SK-N-SH (cell line): ENCODE data around the gene MRAP. TPM values are rescaled to one million over a fixed set of nuclear protein-coding genes. Genes with fewer than 3 reads are reported as not detected.

Experiments
- CTCF ChIA-PET: fragments of 300-600, 350-600 bp; formaldehyde crosslinking; extraction: SDS; loops from one replicate; lab custom pipeline; 2021; lab: Yijun Ruan, JAX
- POLR2A ChIA-PET: fragments of 350-600 bp; sonication (Branson Sonifier 250); formaldehyde crosslinking; extraction: SDS; loops from one replicate; lab custom pipeline; 2020; ENCODE audit warnings: antibody characterized with exemption, inconsistent platforms; lab: Yijun Ruan, JAX
- DNase-seq: peaks from one replicate; pipeline ENCODE4 v3.0.0; 2012
- H2AFZ ChIP-seq: fragments of 200-600 bp; sonication (generic); 2 replicates; pipeline ENCODE4 v1.8.1; 2016; ENCODE audit warnings: antibody characterized with exemption, mild to moderate bottlenecking, low read depth
- H3F3A ChIP-seq: fragments of 200-600 bp; sonication (generic); replicated peaks from 2 replicates; pipeline ENCODE3; 2016; ENCODE audit warnings: antibody characterized with exemption, mild to moderate bottlenecking; ENCODE audit not compliant: insufficient read depth
- H3K27ac ChIP-seq, 2 experiments: fragments of 200-500 bp in 1 of 2; fragments of 200-600 bp in 1 of 2; sonication (Bioruptor generic) in 1 of 2; sonication (generic), shearing (Covaris generic) in 1 of 2; 2 replicates each; pipeline versions ENCODE4 v1.5.1 to v1.6.1; 2014 to 2016; ENCODE audit warnings: low read depth in 2 of 2, inconsistent platforms in 1 of 2, low read length in 1 of 2, mild to moderate bottlenecking in 1 of 2, mixed read lengths in 1 of 2
- H3K27me3 ChIP-seq: fragments of 200-600 bp; sonication (generic), shearing (Covaris generic); 2 replicates; pipeline ENCODE4 v1.6.1; 2016; ENCODE audit warnings: mixed run types; ENCODE audit not compliant: insufficient read depth
- H3K36me3 ChIP-seq, 2 experiments: fragments of 200-500 bp in 1 of 2; fragments of 200-600 bp in 1 of 2; sonication (Bioruptor generic) in 1 of 2; sonication (generic) in 1 of 2; replicated peaks in 1 of 2; 2 replicates each; pipeline versions ENCODE3 to v1.5.1; 2014 to 2016; ENCODE audit warnings: low read length in 1 of 2, mild to moderate bottlenecking in 1 of 2; ENCODE audit not compliant: insufficient read depth in 2 of 2, control insufficient read depth in 1 of 2
- H3K4me1 ChIP-seq, 2 experiments: fragments of 200-500 bp in 1 of 2; fragments of 200-600 bp in 1 of 2; sonication (Bioruptor generic) in 1 of 2; sonication (generic), shearing (Covaris generic) in 1 of 2; 2 replicates each; pipeline versions ENCODE4 v1.5.1 to v1.6.1; 2014 to 2016; ENCODE audit warnings: low read depth in 1 of 2, low read length in 1 of 2, mixed run types in 1 of 2; ENCODE audit not compliant: insufficient read depth in 2 of 2, control insufficient read depth in 1 of 2
- H3K4me2 ChIP-seq: fragments of 200-600 bp; sonication (generic), shearing (Covaris generic); 2 replicates; pipeline ENCODE4 v1.6.1; 2017; ENCODE audit warnings: mixed run types
- H3K4me3 ChIP-seq, 2 experiments: fragments of 200-500 bp in 1 of 2; fragments of 200-600 bp in 1 of 2; sonication (Bioruptor generic) in 1 of 2; sonication (generic), shearing (Covaris generic) in 1 of 2; 2 replicates each; pipeline versions ENCODE4 v1.5.1 to v1.8.1; 2014 to 2016; ENCODE audit warnings: low read depth in 2 of 2, inconsistent platforms in 1 of 2, low read length in 1 of 2, mild to moderate bottlenecking in 1 of 2, mixed read lengths in 1 of 2, moderate library complexity in 1 of 2
- H3K79me2 ChIP-seq: fragments of 200-600 bp; sonication (generic); 2 replicates; pipeline ENCODE4 v1.8.1; 2017; ENCODE audit warnings: mild to moderate bottlenecking; ENCODE audit not compliant: insufficient read depth
- H3K9ac ChIP-seq: fragments of 200-600 bp; sonication (generic); 2 replicates; pipeline ENCODE4 v1.6.1; 2017; ENCODE audit warnings: mixed run types
- H3K9me2 ChIP-seq: fragments of 200-600 bp; sonication (generic); 2 replicates; pipeline ENCODE4 v1.6.1; 2017; ENCODE audit warnings: mixed run types
- H3K9me3 ChIP-seq: fragments of 200-600 bp; sonication (generic); 2 replicates; pipeline ENCODE4 v1.6.1; 2017; ENCODE audit warnings: mixed run types, mild to moderate bottlenecking, moderate library complexity
- H4K20me1 ChIP-seq: fragments of 200-600 bp; sonication (generic); 2 replicates; pipeline ENCODE4 v1.6.1; 2017; ENCODE audit warnings: mild to moderate bottlenecking, mixed run types; ENCODE audit not compliant: insufficient read depth
- CHD2 ChIP-seq: fragments of 150-350 bp; IDR thresholded peaks from 2 replicates; pipeline ENCODE4 v1.6.1; 2018; ENCODE audit warnings: low read length; ENCODE audit not compliant: partially characterized antibody
- EP300 ChIP-seq, 2 experiments: IDR thresholded peaks; 2 replicates each; pipeline versions ENCODE4 v1.4.0 to v1.6.1; 2012; ENCODE audit warnings: borderline replicate concordance in 1 of 2, low read depth in 1 of 2, low read length in 1 of 2
- FOSL2 ChIP-seq: IDR thresholded peaks from 2 replicates; pipeline ENCODE4 v1.4.0; 2012; ENCODE audit warnings: low read depth, mild to moderate bottlenecking, moderate library complexity, borderline replicate concordance
- FOXJ3 ChIP-seq: sonication (generic); formaldehyde crosslinking; IDR thresholded peaks from 2 replicates; pipeline ENCODE4 v1.5.1; 2020; ENCODE audit warnings: mild to moderate bottlenecking, missing genetic modification reagents
- FOXM1 ChIP-seq: IDR thresholded peaks from 2 replicates; pipeline ENCODE4 v1.4.0; 2012; ENCODE audit warnings: low read depth, mild to moderate bottlenecking
- GATA2 ChIP-seq: sonication (generic); formaldehyde crosslinking; IDR thresholded peaks from 2 replicates; pipeline ENCODE4 v1.5.0; 2020; ENCODE audit warnings: mild to moderate bottlenecking, missing genetic modification reagents
- MAX ChIP-seq: IDR thresholded peaks from 2 replicates; pipeline ENCODE4 v1.4.0; 2012; ENCODE audit warnings: low read depth
- RCOR1 ChIP-seq: fragments of 150-350 bp; IDR thresholded peaks from 2 replicates; pipeline ENCODE4 v1.6.1; 2017; ENCODE audit warnings: antibody characterized with exemption, low read length
- REST ChIP-seq: IDR thresholded peaks from 2 replicates; pipeline ENCODE4 v1.6.1; 2012; ENCODE audit warnings: mild to moderate bottlenecking, low read depth, low read length, moderate library complexity
- SMC3 ChIP-seq: IDR thresholded peaks from 2 replicates; pipeline ENCODE4 v1.6.1; 2012; ENCODE audit warnings: low read depth, low read length, improper control_type of control experiment
- TEAD4 ChIP-seq: IDR thresholded peaks from 2 replicates; pipeline ENCODE4 v1.4.0; 2012; ENCODE audit warnings: mild to moderate bottlenecking, borderline replicate concordance; ENCODE audit not compliant: insufficient read depth
- USF2 ChIP-seq: fragments of 150-350 bp; IDR thresholded peaks from 2 replicates; pipeline ENCODE4 v1.6.1; 2017; ENCODE audit warnings: antibody characterized with exemption, low read length, low read depth, borderline replicate concordance
- WGBS: methylation state at CpG from one replicate; pipeline ENCODE4 v1.1.6; 2017; ENCODE audit warnings: low lambda C conversion rate; 5-methylcytosine and 5-hydroxymethylcytosine counted together
- polyA plus RNA-seq, 3 experiments: library from polyadenylated mRNA; depleted of rRNA; stranded (reverse); fragments of >200 nt; gene quantifications; 2 replicates each; pipeline ENCODE4 v1.2.3, GENCODE V29; 2012

Gene MRAP
- polyA plus RNA-seq, 1 of the 3 experiments (the other 2 are of a cell fraction), result not detected

GRCh38 chr21:32302560-32302959 is 3.9 kb downstream of the MRAP start:
- Histone ChIP-seq H3K27ac (no peak overlapping the region), H3K79me2 (no peaks in the 10 kb centered on the region), H2AFZ (no peak overlapping the region), H3K36me3 (peaks cover 27 to 55% of the 10 kb centered on the region in 2 experiments), H3K9ac (no peak overlapping the region), H3K4me3 (no peak overlapping the region), H3K27me3 (no peaks in the 10 kb centered on the region), H3K4me1 (no peaks in the 10 kb centered on the region), H3K9me3 (no peaks in the 10 kb centered on the region), H3K4me2 (no peak overlapping the region), H3F3A (no peaks in the 10 kb centered on the region), H3K9me2 (no peaks in the 10 kb centered on the region), H4K20me1 (no peaks in the 10 kb centered on the region)
- TF ChIP-seq SMC3 (no peak), GATA2 (CRISPR knock-in tag) (no peak), CHD2 (no peak), FOSL2 (no peak), FOXM1 (no peak), MAX (no peak), TEAD4 (no peak), REST (no peak), FOXJ3 (CRISPR knock-in tag) (no peak), USF2 (no peak)
- CTCF ChIA-PET, result no interaction called here
- 98% methylated on average over 6 of the region's 6 CpGs for WGBS
- DNase-seq, result no peak
- POLR2A ChIA-PET, result no interaction called here

- POLR2A ChIA-PET, result no interaction called here
- CTCF ChIA-PET, result no interaction called here
- H3K4me1 ChIP-seq, result no peaks in the 10 kb centered on the region
- no peak overlapping the region for H3K4me2 ChIP-seq
- H3K79me2 ChIP-seq, result no peaks in the 10 kb centered on the region
- H3K9ac ChIP-seq, result no peak overlapping the region
- WGBS, result 100% methylated on average over 1 of the region's 1 CpG
- no peaks in the 10 kb centered on the region for H3K9me2 ChIP-seq
- H3K36me3 ChIP-seq, result peaks cover 19 to 52% of the 10 kb centered on the region in 2 experiments
- no peaks in the 10 kb centered on the region for H4K20me1 ChIP-seq
- TF ChIP-seq EP300 (IDR thresholded peaks at IDR 0.05; ENCODE audit: borderline replicate concordance in 1 of 2, low read depth in 1 of 2, low read length in 1 of 2) (no peak), RCOR1 (no peak)
- no peaks in the 10 kb centered on the region for H3F3A ChIP-seq
- H3K9me3 ChIP-seq, result no peaks in the 10 kb centered on the region
- no peak overlapping the region for H3K27ac ChIP-seq
- H3K4me3 ChIP-seq, result no peak overlapping the region
- no peaks in the 10 kb centered on the region for H3K27me3 ChIP-seq
- no peak overlapping the region for H2AFZ ChIP-seq
- DNase-seq, result no peak
These were observed 4.7 kb downstream of the MRAP start for GRCh38 chr21:32303385-32303784.
